Measurements from ENCODE around the gene ITIH3.

DNA sequence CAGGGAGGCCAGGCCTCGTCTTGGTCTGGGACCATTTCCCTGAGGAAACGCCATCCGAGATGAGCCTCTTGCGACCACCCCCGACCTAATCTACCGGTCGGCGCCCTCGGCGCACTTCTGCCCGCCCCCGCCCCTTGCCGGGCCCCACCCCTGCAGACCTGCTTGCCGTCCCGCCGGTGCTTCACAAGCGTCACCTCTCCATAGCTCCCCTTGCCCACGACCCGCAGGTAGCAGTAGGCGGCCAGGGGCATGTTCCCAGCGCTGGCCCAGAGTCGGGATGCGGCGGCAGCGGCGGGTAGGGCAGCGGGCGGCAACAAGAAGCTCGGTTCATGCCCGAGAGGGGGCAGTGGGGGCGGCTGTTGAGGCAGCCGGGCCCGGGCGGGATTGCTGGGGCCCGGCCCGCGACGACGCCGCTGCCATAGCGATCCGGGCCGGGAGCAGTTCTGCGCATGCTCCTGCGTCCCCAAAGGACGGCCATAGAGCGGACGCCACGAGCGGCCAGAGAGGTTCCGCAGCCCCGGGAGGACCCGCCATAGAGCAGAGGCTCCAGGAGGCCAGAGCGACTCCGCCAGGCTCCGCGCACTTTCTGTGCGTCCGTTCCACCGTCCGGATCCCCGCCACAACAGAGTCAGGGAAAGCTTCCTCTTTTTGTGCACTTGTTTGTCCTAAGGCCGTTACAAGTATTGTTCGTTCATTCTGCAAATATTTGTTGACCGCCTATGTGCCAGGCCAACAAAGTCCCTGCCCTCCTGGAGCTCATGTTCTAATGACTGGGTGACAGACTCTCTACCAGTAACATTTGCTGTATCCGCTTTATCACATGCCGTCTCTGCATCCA lies 23.9 kb upstream of the ITIH3 start, which contains the start of gene NEK4:
- peak; percentile 57 for TF ChIP-seq POU2F2 (IDR thresholded peaks at IDR 0.05; ENCODE audit: low read depth, low read length)
- TF ChIP-seq POLR2A (IDR thresholded peaks at IDR 0.05; ENCODE audit: low read depth, low read length): peak; percentile 97
- peak; percentile 96 for TF ChIP-seq POLR2AphosphoS5 (IDR thresholded peaks at IDR 0.05; ENCODE audit: low read depth, low read length)
- peak; percentile 92 for TF ChIP-seq TAF1 (IDR thresholded peaks at IDR 0.05; ENCODE audit: low read depth, low read length)
- TF ChIP-seq SPI1 (IDR thresholded peaks at IDR 0.05; ENCODE audit: low read depth, low read length): no peak
- no peak for TF ChIP-seq PAX5 (IDR thresholded peaks at IDR 0.05; ENCODE audit: insufficient read depth, low read length, severe bottlenecking)

All from GM12891 (cell line).